Ascending aorta (tissue), 2 donors: ENCODE results near the gene TPRG1L. TPM values are rescaled to one million over a fixed set of nuclear protein-coding genes. Genes with fewer than 3 reads are reported as not detected.
"Not testable (repeated sequence)": the region's sequence is repeated elsewhere in the genome, so short reads cannot be mapped to it uniquely, and the experiment has no call there.

Experiments
- DNase-seq, 2 donors: peaks; one replicate each; pipeline ENCODE4 v3.0.0-alpha.2; 2019; ENCODE audit warnings: low spot score in 2 of 2
- H3K27ac ChIP-seq, 2 donors: fragments of 200-600 bp; sonication (generic); one replicate each; pipeline ENCODE4 v1.5.1; 2016 to 2017; ENCODE audit warnings: mild to moderate bottlenecking in 1 of 2
- H3K27me3 ChIP-seq: fragments of 200-600 bp; sonication (generic); one replicate; pipeline ENCODE4 v1.5.1; 2017
- H3K36me3 ChIP-seq, 2 donors: fragments of 200-600 bp; sonication (generic); one replicate each; pipeline ENCODE4 v1.5.1; 2016
- H3K4me1 ChIP-seq, 2 donors: fragments of 200-600 bp; sonication (generic); one replicate each; pipeline ENCODE4 v1.5.1; 2016 to 2017; ENCODE audit warnings: mild to moderate bottlenecking in 1 of 2
- H3K4me3 ChIP-seq, 2 donors: fragments of 200-600 bp; sonication (generic); one replicate each; pipeline ENCODE4 v1.5.1; 2016 to 2017; ENCODE audit warnings: mild to moderate bottlenecking in 1 of 2
- H3K9me3 ChIP-seq, 2 donors: fragments of 200-600 bp; sonication (generic); one replicate each; pipeline ENCODE4 v1.5.1; 2016
- CTCF ChIP-seq, 3 experiments: fragments of 200-600 bp in 2 of 3; fragments of 450-650 bp in 1 of 3; sonication (generic) in 2 of 3; IDR thresholded peaks; one replicate each; pipeline ENCODE4 v1.5.1; 2016 to 2019; ENCODE audit warnings: antibody characterized with exemption in 3 of 3, mild to moderate bottlenecking in 1 of 3, moderate library complexity in 1 of 3
- intact Hi-C: fragments of 100-400 bp; cut with DNase I; formaldehyde crosslinking; loops from one replicate; pipeline ENCODE4 v1.15.1; 2023
- total RNA-seq: library from RNA; depleted of rRNA; stranded (reverse); fragments of >200 nt; gene quantifications from one replicate; pipeline ENCODE4 v1.1.0, GENCODE V29; 2016

TPRG1L gene
- total RNA-seq, 1 donor from 2014 or later = 18.9 TPM

GRCh38 chr1:3578906-3579305 lies 45.9 kb upstream of the TPRG1L start:
- TF ChIP-seq CTCF (IDR thresholded peaks at IDR 0.05) = no peak
- H3K36me3 ChIP-seq = no peaks in the 10 kb centered on the region
- no peak overlapping the region for H3K27ac ChIP-seq
- no peaks in the 10 kb centered on the region for H3K9me3 ChIP-seq
- H3K4me3 ChIP-seq = no peak overlapping the region
- no peak for DNase-seq
- intact Hi-C loops = no loop called here
- H3K4me1 ChIP-seq = peaks cover 7 to 10% of the 10 kb centered on the region in 2 donors
- no peaks in the 10 kb centered on the region for H3K27me3 ChIP-seq

GRCh38 chr1:3579626-3580025 lies 45.2 kb upstream of the TPRG1L start:
- H3K4me1 ChIP-seq = peaks cover 7 to 9% of the 10 kb centered on the region in 2 donors
- H3K36me3 ChIP-seq = no peaks in the 10 kb centered on the region
- no peak overlapping the region for H3K27ac ChIP-seq
- TF ChIP-seq CTCF (IDR thresholded peaks at IDR 0.05) = no peak
- intact Hi-C loops = no loop called here
- H3K4me3 ChIP-seq = no peak overlapping the region
- no peaks in the 10 kb centered on the region for H3K9me3 ChIP-seq
- no peaks in the 10 kb centered on the region for H3K27me3 ChIP-seq
- no peak for DNase-seq

- no peak overlapping the region for H3K27ac ChIP-seq
- no peak for TF ChIP-seq CTCF (IDR thresholded peaks at IDR 0.05)
- DNase-seq = no peak
- intact Hi-C loops = no loop called here
- H3K36me3 ChIP-seq = no peaks in the 10 kb centered on the region
- H3K4me1 ChIP-seq = peaks cover 7 to 9% of the 10 kb centered on the region in 2 donors
- no peaks in the 10 kb centered on the region for H3K9me3 ChIP-seq
- no peaks in the 10 kb centered on the region for H3K27me3 ChIP-seq
- H3K4me3 ChIP-seq = no peak overlapping the region
Measured at GRCh38 chr1:3580231-3580630, 44.6 kb upstream of the TPRG1L start.

GRCh38 chr1:3581296-3582036 lies 43.3 kb upstream of the TPRG1L start:
- no peaks in the 10 kb centered on the region for H3K9me3 ChIP-seq
- no peak overlapping the region for H3K27ac ChIP-seq
- intact Hi-C loops = no loop called here
- no peaks in the 10 kb centered on the region for H3K27me3 ChIP-seq
- H3K4me3 ChIP-seq = no peak overlapping the region
- no peak for DNase-seq
- no peak for TF ChIP-seq CTCF (IDR thresholded peaks at IDR 0.05)
- peaks cover 7 to 9% of the 10 kb centered on the region in 2 donors for H3K4me1 ChIP-seq
- no peaks in the 10 kb centered on the region for H3K36me3 ChIP-seq

GRCh38 chr1:3583751-3584150 lies 41.1 kb upstream of the TPRG1L start:
- H3K36me3 ChIP-seq, H3K4me1 ChIP-seq, H3K9me3 ChIP-seq, intact Hi-C loops, H3K27me3 ChIP-seq, H3K27ac ChIP-seq, H3K4me3 ChIP-seq, DNase-seq: not testable (repeated sequence)

- no peak for TF ChIP-seq CTCF (IDR thresholded peaks at IDR 0.05)
- no peak for DNase-seq
- Histone ChIP-seq H3K36me3 (no peaks in the 10 kb centered on the region), H3K4me3 (no peak overlapping the region), H3K27me3 (no peaks in the 10 kb centered on the region), H3K4me1 (no peaks in the 10 kb centered on the region), H3K9me3 (no peaks in the 10 kb centered on the region), H3K27ac (no peak overlapping the region)
- intact Hi-C loops = no loop called here
Measured at GRCh38 chr1:3584915-3585314, 39.9 kb upstream of the TPRG1L start.

- intact Hi-C loops = not testable (repeated sequence)
Measured at GRCh38 chr1:3585353-3585868, 39.4 kb upstream of the TPRG1L start.

More at GRCh38 chr1:3585353-3585868, 39.4 kb upstream of the TPRG1L start:
- not testable (repeated sequence) for H3K36me3 ChIP-seq, DNase-seq, H3K4me3 ChIP-seq, H3K27me3 ChIP-seq, H3K27ac ChIP-seq, H3K4me1 ChIP-seq, H3K9me3 ChIP-seq
